ENCODE data around the gene ACTN2.

The ACTN2 gene

DNA sequence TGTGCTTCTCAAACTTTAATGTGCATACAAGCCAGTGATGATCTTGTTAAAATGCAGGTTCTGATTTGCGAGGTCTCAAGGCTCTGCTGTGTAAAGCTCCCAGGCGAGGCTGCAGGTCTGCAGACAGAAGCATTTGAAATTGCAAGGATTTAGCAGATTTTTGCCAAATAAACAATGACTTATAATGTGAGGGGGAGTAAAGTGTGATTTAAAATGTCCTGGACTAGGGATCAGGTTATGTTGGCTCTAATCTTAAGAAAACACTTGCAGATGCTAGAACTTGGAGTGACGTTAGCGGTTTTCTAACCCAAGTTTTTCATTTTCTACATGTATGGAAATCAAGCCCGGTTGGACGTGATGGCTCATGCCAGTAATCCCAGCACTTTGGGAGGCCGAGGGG lies 16.2 kb upstream of the ACTN2 start:
- Histone ChIP-seq H3K9me3 (ENCODE audit: control insufficient read depth, insufficient read depth, low read length) (no peaks in the 10 kb centered on the region), H3K9ac (ENCODE audit: low read depth, low read length) (no peak overlapping the region), H3K27me3 (ENCODE audit: control insufficient read depth, insufficient read depth, low read length) (no peaks in the 10 kb centered on the region), H3K36me3 (ENCODE audit: control insufficient read depth, insufficient read depth, low read length) (no peaks in the 10 kb centered on the region), H3K4me1 (ENCODE audit: control insufficient read depth, insufficient read depth, low read length) (no peaks in the 10 kb centered on the region), H3K4me3 (ENCODE audit: low read depth, low read length) (no peak overlapping the region)

DNA sequence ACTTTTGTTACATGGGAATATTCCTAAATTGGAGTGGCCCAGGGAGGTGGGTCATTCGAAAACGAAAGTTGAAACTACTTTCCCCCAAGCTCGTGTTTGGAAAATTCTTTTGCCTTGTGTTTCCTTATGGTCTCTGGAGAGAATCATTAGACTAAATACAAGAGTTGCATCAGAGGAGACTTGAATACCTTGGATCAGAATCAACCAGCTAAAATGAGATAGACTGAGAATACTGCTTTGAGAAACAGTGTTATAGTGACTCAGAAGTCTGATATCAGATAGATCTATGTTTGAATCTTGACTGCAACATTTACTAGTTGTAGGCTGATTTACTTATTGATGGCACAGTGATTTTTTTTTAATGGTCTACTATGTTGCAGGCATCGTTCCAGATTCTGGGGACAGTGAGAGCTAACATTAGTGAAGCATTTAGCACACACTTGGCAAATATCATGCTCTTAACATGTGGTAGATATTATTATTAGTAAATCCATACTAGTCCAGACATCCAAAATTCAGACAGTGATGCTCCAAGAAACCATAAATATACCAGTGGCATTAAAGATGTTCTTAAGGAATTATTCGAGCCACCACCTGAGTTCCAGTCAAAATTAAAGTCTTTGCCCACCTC lies 12.9 kb upstream of the ACTN2 start:
- no peaks in the 10 kb centered on the region for H3K4me1 ChIP-seq (ENCODE audit: control insufficient read depth, insufficient read depth, low read length)
- H3K4me3 ChIP-seq (ENCODE audit: low read depth, low read length), result no peak overlapping the region
- no peak overlapping the region for H3K9ac ChIP-seq (ENCODE audit: low read depth, low read length)
- H3K9me3 ChIP-seq (ENCODE audit: control insufficient read depth, insufficient read depth, low read length), result no peaks in the 10 kb centered on the region
- H3K36me3 ChIP-seq (ENCODE audit: control insufficient read depth, insufficient read depth, low read length), result no peaks in the 10 kb centered on the region
- no peaks in the 10 kb centered on the region for H3K27me3 ChIP-seq (ENCODE audit: control insufficient read depth, insufficient read depth, low read length)

DNA sequence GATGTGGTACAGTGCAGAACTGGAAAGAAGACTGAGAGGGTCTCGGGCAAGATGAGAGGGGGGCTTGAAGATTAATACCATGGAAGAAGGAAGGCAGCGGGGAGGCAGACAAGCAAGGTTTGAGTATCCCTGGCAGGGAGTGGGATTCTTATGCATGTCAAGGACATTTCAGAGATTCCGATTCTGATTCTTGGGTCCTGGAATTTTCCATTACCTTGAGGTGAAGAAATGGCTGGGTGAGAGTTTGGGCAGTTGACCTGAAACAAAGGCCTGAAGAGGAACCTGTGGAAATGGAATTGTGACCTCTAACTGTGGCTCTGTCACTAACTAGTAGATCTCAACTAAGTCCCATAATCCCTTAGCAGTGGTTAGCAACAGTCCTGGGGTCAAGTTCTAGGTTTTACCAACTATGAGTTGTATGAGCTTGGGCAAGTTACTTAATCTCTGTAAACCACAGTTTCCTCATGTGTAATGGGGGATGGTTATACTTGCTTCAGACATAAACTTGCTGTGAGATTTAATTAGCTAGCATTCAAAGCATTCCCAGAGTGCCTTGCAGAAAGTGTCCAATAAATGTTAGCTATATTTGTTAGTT lies 8.6 kb upstream of the ACTN2 start:
- H3K9ac ChIP-seq (ENCODE audit: low read depth, low read length), result no peak overlapping the region
- no peaks in the 10 kb centered on the region for H3K36me3 ChIP-seq (ENCODE audit: control insufficient read depth, insufficient read depth, low read length)
- no peaks in the 10 kb centered on the region for H3K9me3 ChIP-seq (ENCODE audit: control insufficient read depth, insufficient read depth, low read length)
- H3K4me3 ChIP-seq (ENCODE audit: low read depth, low read length), result no peak overlapping the region
- no peaks in the 10 kb centered on the region for H3K27me3 ChIP-seq (ENCODE audit: control insufficient read depth, insufficient read depth, low read length)
- H3K4me1 ChIP-seq (ENCODE audit: control insufficient read depth, insufficient read depth, low read length), result no peaks in the 10 kb centered on the region

DNA sequence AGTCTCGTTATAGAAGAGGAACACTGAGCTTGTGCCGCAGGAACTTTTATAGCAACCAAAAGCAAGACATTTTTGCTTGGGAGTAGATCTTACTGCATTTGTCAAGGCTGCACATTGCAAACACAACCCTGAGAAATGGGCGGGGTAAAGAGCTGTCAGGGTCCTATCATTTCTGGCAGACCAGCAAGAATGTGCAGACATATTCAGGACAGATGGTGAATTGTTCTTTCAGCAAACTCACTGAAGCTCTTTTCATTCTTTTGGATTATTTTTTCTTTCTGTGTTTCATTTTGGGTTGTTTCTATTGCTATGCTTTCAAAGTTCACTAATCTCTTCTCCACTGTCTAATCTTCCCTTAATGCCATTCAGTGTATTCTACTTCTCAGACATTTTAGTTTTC lies 5.1 kb upstream of the ACTN2 start:
- no peak overlapping the region for H3K9ac ChIP-seq (ENCODE audit: low read depth, low read length)
- peaks cover 12% of the 10 kb centered on the region for H3K27me3 ChIP-seq (ENCODE audit: control insufficient read depth, insufficient read depth, low read length)
- H3K36me3 ChIP-seq (ENCODE audit: control insufficient read depth, insufficient read depth, low read length), result no peaks in the 10 kb centered on the region

DNA sequence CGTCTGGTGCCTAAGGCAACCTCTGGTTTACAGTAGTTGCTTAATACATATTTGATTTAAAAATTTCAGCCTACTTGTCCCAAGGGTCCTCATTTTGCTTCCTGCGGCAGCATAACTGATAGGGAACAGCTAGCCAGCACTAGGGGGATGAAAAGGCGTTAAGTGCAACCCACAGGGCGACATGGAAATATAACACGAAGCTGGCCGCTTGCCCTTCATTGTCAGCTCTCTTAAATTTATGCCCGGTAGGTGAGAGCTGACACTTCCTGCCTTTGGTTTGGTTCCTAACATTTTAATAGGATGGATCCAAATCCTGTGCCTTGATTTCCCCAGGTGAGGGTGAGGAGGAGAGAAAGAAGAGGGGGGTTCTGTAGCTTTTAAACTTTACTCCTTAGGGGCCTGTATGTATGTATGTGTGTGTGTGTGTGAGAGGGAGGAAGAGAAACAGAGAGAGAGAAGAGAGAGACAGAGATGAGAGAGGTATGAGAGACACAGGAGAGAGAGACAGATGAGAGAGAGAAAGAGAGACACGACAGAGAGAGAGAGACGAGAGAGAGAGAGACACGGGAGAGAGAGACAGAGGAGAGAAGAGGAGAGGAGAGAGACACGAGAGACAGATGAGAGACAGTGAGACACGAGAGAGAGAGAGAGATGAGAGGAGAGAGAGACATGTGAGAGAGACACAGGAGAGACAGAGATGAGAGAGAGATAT lies 938 bp upstream of the ACTN2 start:
- H3K9ac ChIP-seq (ENCODE audit: low read depth, low read length), result no peak overlapping the region
- H3K4me3 ChIP-seq (ENCODE audit: low read depth, low read length), result peak overlapping the region; percentile 22
- no peaks in the 10 kb centered on the region for H3K9me3 ChIP-seq (ENCODE audit: control insufficient read depth, insufficient read depth, low read length)
- H3K27me3 ChIP-seq (ENCODE audit: control insufficient read depth, insufficient read depth, low read length), result peaks cover 24% of the 10 kb centered on the region
- no peaks in the 10 kb centered on the region for H3K36me3 ChIP-seq (ENCODE audit: control insufficient read depth, insufficient read depth, low read length)
- no peaks in the 10 kb centered on the region for H3K4me1 ChIP-seq (ENCODE audit: control insufficient read depth, insufficient read depth, low read length)

More for the DNA sequence above, 5.1 kb upstream of the ACTN2 start:
- Histone ChIP-seq H3K9me3 (ENCODE audit: control insufficient read depth, insufficient read depth, low read length) (no peaks in the 10 kb centered on the region), H3K4me3 (ENCODE audit: low read depth, low read length) (no peak overlapping the region), H3K4me1 (ENCODE audit: control insufficient read depth, insufficient read depth, low read length) (no peaks in the 10 kb centered on the region)

DNA sequence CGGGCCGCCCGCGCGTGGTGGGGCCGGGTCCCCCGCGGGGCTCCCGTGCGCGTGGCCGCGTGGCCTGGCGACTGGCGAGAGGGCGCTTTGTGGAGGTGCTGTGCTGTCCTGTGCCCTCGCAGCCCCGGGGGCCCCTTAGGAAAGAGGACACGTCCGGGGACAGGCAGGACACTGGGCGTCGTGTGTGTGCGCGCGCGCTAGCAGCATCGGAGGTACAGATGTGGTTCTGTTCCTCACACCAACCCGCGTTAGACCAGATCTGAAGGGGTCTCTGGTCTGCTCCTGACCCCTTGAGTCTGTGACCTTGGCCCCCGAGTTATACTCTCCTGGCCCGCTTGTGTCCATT lies 489 bp downstream of the ACTN2 start:
- peaks cover 24% of the 10 kb centered on the region for H3K27me3 ChIP-seq (ENCODE audit: control insufficient read depth, insufficient read depth, low read length)
- H3K36me3 ChIP-seq (ENCODE audit: control insufficient read depth, insufficient read depth, low read length), result no peaks in the 10 kb centered on the region
- H3K9me3 ChIP-seq (ENCODE audit: control insufficient read depth, insufficient read depth, low read length), result no peaks in the 10 kb centered on the region
- no peak overlapping the region for H3K9ac ChIP-seq (ENCODE audit: low read depth, low read length)
- no peaks in the 10 kb centered on the region for H3K4me1 ChIP-seq (ENCODE audit: control insufficient read depth, insufficient read depth, low read length)
- peak overlapping the region; percentile 30 for H3K4me3 ChIP-seq (ENCODE audit: low read depth, low read length)

DNA sequence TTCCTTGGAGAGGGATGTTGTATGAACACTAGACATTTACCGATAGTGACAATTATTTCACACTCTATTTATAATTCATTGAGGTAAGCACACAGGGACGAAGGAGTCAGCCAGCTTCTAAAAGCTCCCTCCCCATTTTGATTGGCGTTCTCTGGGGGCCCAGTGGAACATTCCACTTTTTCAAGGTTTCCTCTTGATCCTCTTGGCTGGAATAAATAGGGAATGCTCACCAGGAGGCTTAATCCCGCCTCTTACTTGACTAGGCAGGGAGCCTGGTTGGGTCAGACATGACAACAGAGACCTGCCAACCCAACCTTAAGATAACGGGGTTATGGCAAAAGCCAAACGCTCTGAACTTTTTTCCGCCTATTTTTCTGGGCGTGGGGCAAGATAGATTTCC lies 974 bp downstream of the ACTN2 start:
- no peaks in the 10 kb centered on the region for H3K4me1 ChIP-seq (ENCODE audit: control insufficient read depth, insufficient read depth, low read length)
- H3K9me3 ChIP-seq (ENCODE audit: control insufficient read depth, insufficient read depth, low read length), result no peaks in the 10 kb centered on the region
- peak overlapping the region; percentile 30 for H3K4me3 ChIP-seq (ENCODE audit: low read depth, low read length)
- no peaks in the 10 kb centered on the region for H3K36me3 ChIP-seq (ENCODE audit: control insufficient read depth, insufficient read depth, low read length)
- no peak overlapping the region for H3K9ac ChIP-seq (ENCODE audit: low read depth, low read length)
- H3K27me3 ChIP-seq (ENCODE audit: control insufficient read depth, insufficient read depth, low read length), result peaks cover 24% of the 10 kb centered on the region

DNA sequence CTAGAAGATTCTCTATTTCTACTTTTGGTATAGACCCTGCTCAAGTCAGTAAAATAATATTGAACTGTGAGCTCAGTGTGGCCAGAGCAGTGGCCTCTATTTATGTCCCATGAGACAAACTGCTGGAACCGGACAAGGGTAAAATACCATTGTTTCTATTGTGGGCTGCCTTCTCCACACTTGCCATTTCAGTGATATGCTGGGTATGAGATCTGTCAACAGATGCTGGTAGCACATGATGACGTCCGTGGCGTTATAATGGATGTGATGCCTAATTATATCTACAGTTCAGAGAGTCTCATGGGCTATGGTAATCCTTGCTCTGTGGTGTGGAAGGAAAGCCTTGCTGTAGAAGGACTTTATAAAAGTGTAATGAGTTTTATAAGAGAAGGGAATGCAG lies 2.4 kb downstream of the ACTN2 start:
- H3K4me3 ChIP-seq (ENCODE audit: low read depth, low read length), result no peak overlapping the region
- no peak overlapping the region for H3K9ac ChIP-seq (ENCODE audit: low read depth, low read length)
- peaks cover 24% of the 10 kb centered on the region for H3K27me3 ChIP-seq (ENCODE audit: control insufficient read depth, insufficient read depth, low read length)
- no peaks in the 10 kb centered on the region for H3K9me3 ChIP-seq (ENCODE audit: control insufficient read depth, insufficient read depth, low read length)
- H3K36me3 ChIP-seq (ENCODE audit: control insufficient read depth, insufficient read depth, low read length), result no peaks in the 10 kb centered on the region
- H3K4me1 ChIP-seq (ENCODE audit: control insufficient read depth, insufficient read depth, low read length), result no peaks in the 10 kb centered on the region

DNA sequence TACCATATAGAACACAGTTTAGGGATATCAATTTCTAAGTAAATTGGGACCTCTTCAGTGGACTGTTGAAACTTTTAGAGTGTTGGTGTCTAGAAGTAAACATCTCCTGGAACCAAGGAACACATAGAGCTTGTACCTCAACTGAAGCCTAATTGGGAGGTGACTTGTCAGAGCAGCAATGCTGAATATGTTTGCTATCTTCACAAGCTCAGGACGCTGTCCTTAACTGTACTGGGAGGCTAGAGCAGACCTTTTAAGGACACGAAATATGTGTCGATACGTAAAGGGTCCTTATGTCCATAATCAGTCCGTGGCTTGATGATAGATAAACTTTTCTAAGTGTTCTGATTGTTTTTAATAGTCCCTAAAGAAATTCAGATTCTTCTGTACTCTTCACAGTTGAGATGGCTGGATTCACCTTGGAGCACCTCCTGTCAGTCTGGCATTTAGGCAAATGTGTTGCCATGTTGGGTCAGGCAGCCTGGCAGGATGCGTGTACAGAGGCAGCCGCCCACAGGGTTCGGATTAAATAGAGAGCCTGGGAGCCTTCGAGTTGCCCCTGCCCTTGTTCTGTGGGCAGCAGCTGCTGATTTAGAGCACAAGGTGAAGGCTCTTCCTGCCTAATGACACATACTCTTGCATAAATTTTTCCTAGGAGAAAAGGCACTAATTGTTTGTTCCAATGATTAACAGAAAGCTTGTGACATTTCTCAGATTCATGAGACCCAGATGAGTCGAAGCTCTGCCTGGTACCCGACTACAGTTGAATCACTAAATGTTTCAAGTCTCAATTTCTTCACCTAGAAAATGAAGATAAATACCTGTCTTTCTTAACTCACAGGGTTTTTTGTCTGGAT lies 3.6 kb downstream of the ACTN2 start:
- H3K9me3 ChIP-seq (ENCODE audit: control insufficient read depth, insufficient read depth, low read length), result no peaks in the 10 kb centered on the region

DNA sequence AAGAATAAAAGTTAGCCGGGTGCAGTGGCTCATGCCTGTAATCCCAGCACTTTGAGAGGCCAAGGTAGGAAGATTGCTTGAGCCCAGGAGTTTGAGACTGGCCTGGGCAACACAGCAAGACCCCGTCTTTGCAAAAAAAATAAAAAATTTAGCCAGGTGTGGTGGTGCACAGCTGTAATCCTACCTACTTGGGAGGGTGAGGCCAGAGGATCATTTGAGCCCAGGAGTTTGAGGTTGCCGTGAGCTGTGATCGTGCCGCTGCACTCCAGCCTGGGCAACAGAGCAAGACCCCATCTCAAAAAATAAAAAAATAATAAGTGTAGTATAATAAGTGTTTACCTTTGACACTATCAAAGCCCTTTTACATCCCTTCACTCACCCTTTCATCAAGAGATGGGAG lies 5.0 kb downstream of the ACTN2 start:
- peaks cover 13% of the 10 kb centered on the region for H3K27me3 ChIP-seq (ENCODE audit: control insufficient read depth, insufficient read depth, low read length)
- no peaks in the 10 kb centered on the region for H3K36me3 ChIP-seq (ENCODE audit: control insufficient read depth, insufficient read depth, low read length)
- H3K4me3 ChIP-seq (ENCODE audit: low read depth, low read length), result no peak overlapping the region
- no peak overlapping the region for H3K9ac ChIP-seq (ENCODE audit: low read depth, low read length)
- H3K9me3 ChIP-seq (ENCODE audit: control insufficient read depth, insufficient read depth, low read length), result no peaks in the 10 kb centered on the region
- H3K4me1 ChIP-seq (ENCODE audit: control insufficient read depth, insufficient read depth, low read length), result no peaks in the 10 kb centered on the region

More for the DNA sequence above, 3.6 kb downstream of the ACTN2 start:
- Histone ChIP-seq H3K4me3 (ENCODE audit: low read depth, low read length) (no peak overlapping the region), H3K36me3 (ENCODE audit: control insufficient read depth, insufficient read depth, low read length) (no peaks in the 10 kb centered on the region), H3K27me3 (ENCODE audit: control insufficient read depth, insufficient read depth, low read length) (peaks cover 24% of the 10 kb centered on the region), H3K9ac (ENCODE audit: low read depth, low read length) (no peak overlapping the region), H3K4me1 (ENCODE audit: control insufficient read depth, insufficient read depth, low read length) (no peaks in the 10 kb centered on the region)

DNA sequence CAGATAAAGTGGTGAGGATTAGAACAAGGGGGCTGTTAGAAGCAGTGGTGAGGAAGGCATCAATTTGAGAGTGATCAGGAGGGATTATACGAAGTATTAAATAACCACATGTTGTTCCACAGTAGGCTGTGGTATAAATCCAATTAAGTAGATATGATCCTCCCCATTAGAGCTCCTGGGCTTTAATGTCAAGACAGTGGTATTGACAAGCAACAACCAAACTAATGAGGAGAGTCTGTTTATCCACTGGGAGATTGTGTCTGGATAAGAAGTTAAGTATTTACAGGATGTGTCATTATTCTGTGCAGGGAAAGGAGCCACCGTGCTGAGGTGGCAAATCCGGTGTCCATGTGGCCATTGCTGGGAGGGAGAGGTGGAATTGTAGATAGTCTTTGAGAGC lies 5.8 kb downstream of the ACTN2 start:
- no peaks in the 10 kb centered on the region for H3K4me1 ChIP-seq (ENCODE audit: control insufficient read depth, insufficient read depth, low read length)
- H3K4me3 ChIP-seq (ENCODE audit: low read depth, low read length), result no peak overlapping the region
- H3K9ac ChIP-seq (ENCODE audit: low read depth, low read length), result no peak overlapping the region
- H3K9me3 ChIP-seq (ENCODE audit: control insufficient read depth, insufficient read depth, low read length), result no peaks in the 10 kb centered on the region
- peaks cover 9% of the 10 kb centered on the region for H3K27me3 ChIP-seq (ENCODE audit: control insufficient read depth, insufficient read depth, low read length)
- H3K36me3 ChIP-seq (ENCODE audit: control insufficient read depth, insufficient read depth, low read length), result no peaks in the 10 kb centered on the region

All from iPS-15b (cell line).